Neuronal stem cell (in vitro differentiated cells): ENCODE measurements around the gene PKNOX2.

Experiments
- DNase-seq: peaks from one replicate; pipeline ENCODE4 v3.0.0-alpha.2; 2013; ENCODE audit warnings: low spot score
- H2AFZ ChIP-seq: one replicate; pipeline ENCODE4 v1.6.1; 2013; ENCODE audit warnings: mild to moderate bottlenecking, low read length, inconsistent platforms
- H2AK5ac ChIP-seq: 2 replicates; pipeline ENCODE4 v1.6.1; 2013; ENCODE audit warnings: low read depth, mild to moderate bottlenecking, inconsistent platforms, low read length, moderate library complexity, mixed read lengths
- H2BK120ac ChIP-seq: 2 replicates; pipeline ENCODE4 v1.6.1; 2013; ENCODE audit warnings: low read depth, mild to moderate bottlenecking, inconsistent platforms, low read length, moderate library complexity, mixed read lengths
- H2BK12ac ChIP-seq: one replicate; pipeline ENCODE4 v1.6.1; 2013; ENCODE audit warnings: low read length, inconsistent platforms
- H2BK15ac ChIP-seq: 2 replicates; pipeline ENCODE4 v1.6.1; 2013; ENCODE audit warnings: mild to moderate bottlenecking, low read length, inconsistent platforms, mixed read lengths
- H2BK5ac ChIP-seq: one replicate; pipeline ENCODE4 v1.6.1; 2013; ENCODE audit warnings: inconsistent platforms, mild to moderate bottlenecking, low read length, moderate library complexity
- H3K14ac ChIP-seq: one replicate; pipeline ENCODE4 v1.6.1; 2013; ENCODE audit warnings: low read length, inconsistent platforms
- H3K18ac ChIP-seq: 2 replicates; pipeline ENCODE4 v1.6.1; 2013; ENCODE audit warnings: low read length, inconsistent platforms
- H3K23ac ChIP-seq: 2 replicates; pipeline ENCODE4 v1.6.1; 2013; ENCODE audit warnings: low read depth, mild to moderate bottlenecking, mixed read lengths, low read length, inconsistent platforms; ENCODE audit not compliant: poor library complexity
- H3K27ac ChIP-seq: replicated peaks from 3 replicates; pipeline ENCODE4 v1.5.1; 2013; ENCODE audit warnings: low read length, inconsistent platforms
- H3K27me3 ChIP-seq, 3 experiments: 2 replicates each; pipeline ENCODE4 v1.6.1; 2013; ENCODE audit warnings: low read length in 3 of 3, mild to moderate bottlenecking in 2 of 3, inconsistent platforms in 1 of 3, low read depth in 1 of 3, mixed read lengths in 1 of 3, moderate library complexity in 1 of 3; ENCODE audit not compliant: control insufficient read depth in 3 of 3, insufficient read depth in 3 of 3
- H3K36me3 ChIP-seq, 2 donors: replicated peaks in 1 of 2; 2 replicates each; pipeline ENCODE4 v1.6.1; 2013; ENCODE audit warnings: low read length in 2 of 2; ENCODE audit not compliant: control insufficient read depth in 2 of 2, insufficient read depth in 2 of 2
- H3K4ac ChIP-seq: 2 replicates; pipeline ENCODE4 v1.6.1; 2013; ENCODE audit warnings: inconsistent platforms, mild to moderate bottlenecking, low read length, moderate library complexity
- H3K4me1 ChIP-seq, 2 donors: 1 replicate in 1 of 2; 2 replicates in 1 of 2; pipeline ENCODE4 v1.6.1; 2013; ENCODE audit warnings: low read length in 2 of 2, low read depth in 1 of 2; ENCODE audit not compliant: control insufficient read depth in 2 of 2, insufficient read depth in 1 of 2
- H3K4me2 ChIP-seq: one replicate; pipeline ENCODE4 v1.6.1; 2013; ENCODE audit warnings: mild to moderate bottlenecking, low read length, inconsistent platforms; ENCODE audit not compliant: insufficient read depth, poor library complexity, severe bottlenecking
- H3K4me3 ChIP-seq, 2 donors: 2 replicates each; pipeline ENCODE4 v1.5.1; 2013; ENCODE audit warnings: low read length in 2 of 2, mild to moderate bottlenecking in 2 of 2, inconsistent platforms in 1 of 2, moderate library complexity in 1 of 2
- H3K79me1 ChIP-seq: one replicate; pipeline ENCODE4 v1.6.1; 2013; ENCODE audit warnings: low read depth, mild to moderate bottlenecking, inconsistent platforms, low read length, moderate library complexity
- H3K9ac ChIP-seq: one replicate; pipeline ENCODE4 v1.6.1; 2013; ENCODE audit warnings: mild to moderate bottlenecking, low read depth, low read length, inconsistent platforms; ENCODE audit not compliant: poor library complexity
- H3K9me3 ChIP-seq, 2 donors: replicated peaks in 1 of 2; 2 replicates each; pipeline versions ENCODE3 to v1.6.1; 2013; ENCODE audit warnings: low read length in 2 of 2, mild to moderate bottlenecking in 2 of 2, inconsistent platforms in 1 of 2, low read depth in 1 of 2, mixed read lengths in 1 of 2, moderate library complexity in 1 of 2; ENCODE audit not compliant: control insufficient read depth in 2 of 2, insufficient read depth in 1 of 2
- H4K8ac ChIP-seq: one replicate; pipeline ENCODE4 v1.6.1; 2013; ENCODE audit warnings: low read depth, mild to moderate bottlenecking, inconsistent platforms, low read length, moderate library complexity
- H4K91ac ChIP-seq: one replicate; pipeline ENCODE4 v1.6.1; 2013; ENCODE audit warnings: low read length, low read depth, mild to moderate bottlenecking, inconsistent platforms; ENCODE audit not compliant: poor library complexity
- WGBS, 2 donors: extraction: QIAGEN DNeasy Blood & Tissue Kit; methylation state at CpG; one replicate each; pipeline ENCODE4 v1.1.7; 2013; ENCODE audit warnings: missing lambda C conversion rate in 2 of 2, mixed read lengths in 1 of 2; ENCODE audit not compliant: insufficient read length in 2 of 2, insufficient replicate concordance in 1 of 2; ENCODE audit errors: extremely low coverage in 2 of 2; 5-methylcytosine and 5-hydroxymethylcytosine counted together

Gene PKNOX2

DNA sequence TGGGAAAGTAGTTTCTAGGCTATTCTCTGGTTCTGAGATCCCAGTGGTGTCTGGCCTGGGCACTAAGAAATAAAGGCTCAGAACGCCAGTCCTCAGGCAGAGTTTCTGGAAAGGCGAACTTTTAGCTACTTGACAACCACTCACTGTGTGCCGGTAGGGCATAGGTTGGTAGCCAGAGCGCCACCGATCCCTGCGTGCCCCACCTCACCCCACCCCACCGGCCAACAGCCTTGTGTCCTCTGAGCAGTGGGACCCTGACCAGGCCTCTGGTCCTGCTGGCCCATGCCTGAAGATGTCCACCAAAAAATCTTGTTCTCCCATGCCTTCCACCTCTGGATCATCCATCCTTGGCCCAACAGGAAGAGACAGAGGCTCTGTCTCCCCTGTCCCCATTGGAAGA lies 213.5 kb downstream of the PKNOX2 start:
- Histone ChIP-seq H2AFZ (no peak overlapping the region), H3K18ac (peak overlapping the region; percentile 22), H2BK12ac (no peak overlapping the region), H3K36me3 (peaks cover 0 to 35% of the 10 kb centered on the region in 2 donors), H3K27me3 (no peaks in the 10 kb centered on the region), H3K23ac (no peak overlapping the region), H2BK5ac (no peak overlapping the region), H3K4me3 (no peak overlapping the region), H4K91ac (no peak overlapping the region), H3K4me2 (no peak overlapping the region), H3K9ac (no peak overlapping the region), H3K14ac (no peak overlapping the region), H3K27ac (no peak overlapping the region), H3K4me1 (peaks cover 0 to 30% of the 10 kb centered on the region in 2 donors), H3K9me3 (no peaks in the 10 kb centered on the region), H2AK5ac (no peak overlapping the region), H2BK120ac (no peak overlapping the region), H2BK15ac (peak overlapping the region; percentile 62), H3K79me1 (peaks cover 2% of the 10 kb centered on the region), H4K8ac (no peak overlapping the region), H3K4ac (no peak overlapping the region)
- no peak for DNase-seq
- no CpG with 5 or more reads among the region's 7 CpGs for WGBS, 2 donors

DNA sequence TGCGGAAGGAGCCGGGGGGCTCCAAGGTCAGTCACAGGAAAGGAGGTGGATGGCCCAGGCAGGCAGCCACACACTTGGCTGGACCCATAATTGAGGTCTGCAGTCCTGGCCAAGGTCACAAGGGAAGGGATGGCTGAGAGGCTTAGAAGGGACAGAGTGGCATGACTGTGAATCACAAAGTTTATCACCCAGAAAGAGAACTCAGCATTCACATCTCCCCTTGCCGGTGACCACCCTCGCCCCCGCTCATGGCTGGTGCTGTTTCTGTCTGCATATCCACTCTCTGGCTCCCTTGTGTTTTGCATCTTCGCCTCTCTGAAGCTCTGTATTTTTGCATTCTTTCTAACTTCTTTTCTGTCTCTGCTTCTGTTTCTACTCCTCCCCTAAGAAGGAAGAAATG lies 214.0 kb downstream of the PKNOX2 start:
- Histone ChIP-seq H3K18ac (peak overlapping the region; percentile 22), H3K4me1 (peaks cover 0 to 31% of the 10 kb centered on the region in 2 donors), H3K9me3 (no peaks in the 10 kb centered on the region), H3K4me2 (no peak overlapping the region), H3K9ac (no peak overlapping the region), H3K4me3 (no peak overlapping the region), H3K27ac (no peak overlapping the region), H2BK15ac (peak overlapping the region; percentile 62), H2AK5ac (peak overlapping the region; percentile 37), H2AFZ (no peak overlapping the region), H3K27me3 (no peaks in the 10 kb centered on the region), H4K91ac (no peak overlapping the region), H2BK12ac (no peak overlapping the region), H3K23ac (no peak overlapping the region), H2BK120ac (no peak overlapping the region), H2BK5ac (no peak overlapping the region), H3K14ac (no peak overlapping the region), H3K79me1 (peaks cover 2% of the 10 kb centered on the region), H4K8ac (no peak overlapping the region), H3K4ac (no peak overlapping the region), H3K36me3 (peaks cover 0 to 30% of the 10 kb centered on the region in 2 donors)
- no peak for DNase-seq
- WGBS, 2 donors = no CpG with 5 or more reads among the region's 6 CpGs

DNA sequence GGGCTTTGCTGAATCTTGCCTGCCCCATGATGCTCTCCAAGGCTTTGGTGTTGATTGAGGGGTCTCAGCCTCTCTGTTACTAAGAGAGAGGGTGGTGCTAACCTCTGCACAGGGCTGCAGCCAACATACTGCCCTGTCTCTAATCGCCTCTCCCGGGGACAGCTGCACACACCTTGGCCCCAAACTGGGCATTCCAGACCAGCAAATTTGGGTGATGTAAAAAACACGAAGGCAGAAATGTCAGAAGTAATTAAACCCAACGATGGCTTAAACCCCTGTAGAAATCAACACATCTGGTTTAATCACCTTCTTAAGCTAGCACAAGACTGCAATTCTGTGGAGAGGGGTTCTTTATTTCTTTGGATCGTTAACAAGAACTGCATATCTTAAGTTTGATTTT lies 215.0 kb downstream of the PKNOX2 start:
- no peak overlapping the region for H2BK120ac ChIP-seq
- WGBS, 2 donors = no CpG with 5 or more reads among the region's 5 CpGs
- peaks cover 0 to 30% of the 10 kb centered on the region in 2 donors for H3K36me3 ChIP-seq
- no peak overlapping the region for H3K4me3 ChIP-seq
- H3K14ac ChIP-seq = no peak overlapping the region
- no peak overlapping the region for H3K4ac ChIP-seq
- H3K18ac ChIP-seq = no peak overlapping the region
- no peak overlapping the region for H4K8ac ChIP-seq
- peaks cover 2% of the 10 kb centered on the region for H3K79me1 ChIP-seq
- no peak overlapping the region for H4K91ac ChIP-seq
- no peak overlapping the region for H2AK5ac ChIP-seq
- no peak overlapping the region for H2BK15ac ChIP-seq
- no peaks in the 10 kb centered on the region for H3K27me3 ChIP-seq
- H2AFZ ChIP-seq = no peak overlapping the region
- no peak overlapping the region for H2BK12ac ChIP-seq
- H3K9me3 ChIP-seq = no peaks in the 10 kb centered on the region
- no peak overlapping the region for H2BK5ac ChIP-seq
- H3K23ac ChIP-seq = no peak overlapping the region
- DNase-seq = no peak
- peaks cover 0 to 31% of the 10 kb centered on the region in 2 donors for H3K4me1 ChIP-seq
- H3K9ac ChIP-seq = no peak overlapping the region
- H3K27ac ChIP-seq = no peak overlapping the region
- no peak overlapping the region for H3K4me2 ChIP-seq

DNA sequence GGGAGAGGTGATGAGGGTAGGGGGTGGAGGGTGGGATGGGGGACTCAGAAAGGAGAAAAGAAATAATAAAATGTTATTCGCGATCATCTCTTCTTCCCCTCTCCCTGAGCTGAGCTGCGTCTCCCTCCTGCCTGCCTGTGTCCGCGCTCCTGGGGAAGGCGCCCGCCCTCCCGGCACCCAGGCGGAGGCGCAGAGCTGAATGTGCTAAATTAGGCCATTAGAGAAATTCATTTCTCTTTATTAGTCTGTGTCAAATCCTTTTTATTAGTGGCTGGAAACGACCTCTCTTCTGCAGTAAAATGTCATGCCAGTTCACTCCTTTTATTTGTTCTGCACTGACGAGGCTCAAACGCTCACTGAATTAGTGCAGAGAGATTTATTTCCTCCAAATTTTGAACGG lies 215.4 kb downstream of the PKNOX2 start:
- Histone ChIP-seq H2AFZ (no peak overlapping the region), H3K4me2 (no peak overlapping the region), H3K27ac (no peak overlapping the region), H3K23ac (no peak overlapping the region), H4K8ac (no peak overlapping the region), H3K9ac (no peak overlapping the region), H2BK12ac (no peak overlapping the region), H3K14ac (no peak overlapping the region), H2BK120ac (no peak overlapping the region), H3K4ac (no peak overlapping the region), H2AK5ac (no peak overlapping the region), H3K4me1 (peaks cover 0 to 31% of the 10 kb centered on the region in 2 donors), H3K4me3 (no peak overlapping the region), H3K18ac (no peak overlapping the region), H2BK15ac (no peak overlapping the region), H3K79me1 (peaks cover 2% of the 10 kb centered on the region), H2BK5ac (no peak overlapping the region), H4K91ac (no peak overlapping the region), H3K36me3 (peaks cover 0 to 32% of the 10 kb centered on the region in 2 donors), H3K27me3 (no peaks in the 10 kb centered on the region), H3K9me3 (no peaks in the 10 kb centered on the region)
- DNase-seq = no peak
- no CpG with 5 or more reads among the region's 14 CpGs for WGBS, 2 donors
